Thymus (tissue), 11 donors: ENCODE measurements around the gene COQ5. TPM values are rescaled to one million over a fixed set of nuclear protein-coding genes. Genes with fewer than 3 reads are reported as not detected.
A peak's percentile ranks its signal among the peaks of the same experiment; 100 is the strongest.

ENCODE experiments used
- DNase-seq, 9 donors: peaks; one replicate each; pipeline ENCODE4 v3.0.0-alpha.2; 2013; ENCODE audit warnings: low spot score in 9 of 9, low read depth in 6 of 9, missing footprints in 1 of 9
- H3K27ac ChIP-seq, 2 donors: one replicate each; pipeline ENCODE4 v1.5.1; 2013; ENCODE audit warnings: control low read depth in 1 of 2, low read depth in 1 of 2, low read length in 1 of 2, mild to moderate bottlenecking in 1 of 2, moderate library complexity in 1 of 2
- H3K27me3 ChIP-seq, 2 donors: one replicate each; pipeline ENCODE4 v1.5.1; 2013; ENCODE audit warnings: low read length in 1 of 2; ENCODE audit not compliant: control insufficient read depth in 2 of 2, insufficient read depth in 1 of 2
- H3K36me3 ChIP-seq, 2 donors: one replicate each; pipeline ENCODE4 v1.5.1; 2013; ENCODE audit warnings: low read length in 1 of 2, mild to moderate bottlenecking in 1 of 2, moderate library complexity in 1 of 2; ENCODE audit not compliant: control insufficient read depth in 2 of 2, insufficient read depth in 2 of 2
- H3K4me1 ChIP-seq, 2 donors: one replicate each; pipeline ENCODE4 v1.5.1; 2013; ENCODE audit warnings: low read length in 2 of 2; ENCODE audit not compliant: control insufficient read depth in 2 of 2, insufficient read depth in 2 of 2
- H3K4me3 ChIP-seq, 2 donors: one replicate each; pipeline ENCODE4 v1.5.1; 2013; ENCODE audit warnings: low read length in 2 of 2, control low read depth in 1 of 2, mild to moderate bottlenecking in 1 of 2
- H3K9me3 ChIP-seq, 2 donors: one replicate each; pipeline ENCODE4 v1.5.1; 2013; ENCODE audit warnings: low read length in 1 of 2, mild to moderate bottlenecking in 1 of 2; ENCODE audit not compliant: control insufficient read depth in 2 of 2, insufficient read depth in 1 of 2
- WGBS: extraction: QIAGEN DNeasy Blood & Tissue Kit; methylation state at CpG from one replicate; pipeline ENCODE4 v1.1.7; 2013; 5-methylcytosine and 5-hydroxymethylcytosine counted together
- polyA plus RNA-seq: library from polyadenylated mRNA; stranded (reverse); fragments of 200-250 nt; gene quantifications from one replicate; pipeline ENCODE4 v1.2.3, GENCODE V29; 2013
- total RNA-seq: library from RNA; stranded (reverse); fragments of 120-200 nt; gene quantifications from one replicate; pipeline ENCODE4 v1.2.4, GENCODE V29; 2013
- donor health status: healthy.

COQ5 gene
- total and polyA plus RNA-seq, 2 donors: 32.6 to 47.5 TPM

GRCh38 chr12:120481022-120481767 is 47.8 kb downstream of the COQ5 start:
- H3K27ac ChIP-seq: no peak overlapping the region
- WGBS: 97% methylated on average over 9 of the region's 9 CpGs
- H3K4me3 ChIP-seq: no peak overlapping the region

GRCh38 chr12:120480211-120480610 is 48.7 kb downstream of the COQ5 start:
- Histone ChIP-seq H3K9me3 (no peaks in the 10 kb centered on the region), H3K27me3 (no peaks in the 10 kb centered on the region), H3K4me1 (no peaks in the 10 kb centered on the region), H3K4me3 (no peak overlapping the region), H3K27ac (no peak overlapping the region), H3K36me3 (peaks cover 0 to 2% of the 10 kb centered on the region in 2 donors)
- DNase-seq: no peak
- WGBS: 92% methylated on average over 1 of the region's 1 CpG

More at GRCh38 chr12:120481022-120481767, 47.8 kb downstream of the COQ5 start:
- no peak for DNase-seq
- no peaks in the 10 kb centered on the region for H3K9me3 ChIP-seq
- H3K27me3 ChIP-seq: no peaks in the 10 kb centered on the region
- no peaks in the 10 kb centered on the region for H3K4me1 ChIP-seq
- peaks cover 0 to 2% of the 10 kb centered on the region in 2 donors for H3K36me3 ChIP-seq

- Histone ChIP-seq H3K4me1 (no peaks in the 10 kb centered on the region), H3K27ac (no peak overlapping the region)
Observed at GRCh38 chr12:120479458-120479857, 49.5 kb downstream of the COQ5 start.

GRCh38 chr12:120475643-120476042 is 53.3 kb downstream of the COQ5 start:
- Histone ChIP-seq H3K36me3 (no peaks in the 10 kb centered on the region), H3K27ac (no peak overlapping the region), H3K4me1 (peaks cover under 1 to 2% of the 10 kb centered on the region in 2 donors), H3K9me3 (no peaks in the 10 kb centered on the region), H3K27me3 (no peaks in the 10 kb centered on the region), H3K4me3 (no peak overlapping the region)
- 96% methylated on average over 1 of the region's 1 CpG for WGBS
- no peak for DNase-seq

More at GRCh38 chr12:120479458-120479857, 49.5 kb downstream of the COQ5 start:
- no peaks in the 10 kb centered on the region for H3K9me3 ChIP-seq
- no peak for DNase-seq
- H3K27me3 ChIP-seq: no peaks in the 10 kb centered on the region
- H3K36me3 ChIP-seq: peaks cover 0 to 2% of the 10 kb centered on the region in 2 donors
- no peak overlapping the region for H3K4me3 ChIP-seq
- WGBS: 100% methylated on average over 1 of the region's 1 CpG

- no peak overlapping the region for H3K27ac ChIP-seq
- H3K9me3 ChIP-seq: no peaks in the 10 kb centered on the region
- no peaks in the 10 kb centered on the region for H3K27me3 ChIP-seq
- DNase-seq: no peak
- WGBS: 55% methylated on average over 2 of the region's 2 CpGs
- peaks cover 4 to 9% of the 10 kb centered on the region in 2 donors for H3K4me1 ChIP-seq
- no peaks in the 10 kb centered on the region for H3K36me3 ChIP-seq
- no peak overlapping the region for H3K4me3 ChIP-seq
Observed at GRCh38 chr12:120474616-120474960, 54.4 kb downstream of the COQ5 start.

- Histone ChIP-seq H3K4me3 (no peak overlapping the region), H3K9me3 (no peaks in the 10 kb centered on the region), H3K4me1 (peaks cover 4 to 9% of the 10 kb centered on the region in 2 donors), H3K36me3 (no peaks in the 10 kb centered on the region), H3K27ac (no peak overlapping the region), H3K27me3 (no peaks in the 10 kb centered on the region)
- 89% methylated on average over 6 of the region's 6 CpGs for WGBS
- DNase-seq: no peak
Observed at GRCh38 chr12:120473807-120474615, 54.9 kb downstream of the COQ5 start.

- Histone ChIP-seq H3K4me1 (peaks cover 14 to 17% of the 10 kb centered on the region in 2 donors), H3K27me3 (no peaks in the 10 kb centered on the region)
Observed at GRCh38 chr12:120472521-120472920, 56.4 kb downstream of the COQ5 start.

GRCh38 chr12:120470150-120470784 is 58.7 kb downstream of the COQ5 start:
- Histone ChIP-seq H3K4me3 (peak overlapping the region; percentile 67 to 91), H3K27me3 (no peaks in the 10 kb centered on the region), H3K9me3 (no peaks in the 10 kb centered on the region), H3K4me1 (peaks cover 14 to 22% of the 10 kb centered on the region in 2 donors), H3K27ac (peak overlapping the region; percentile 47 to 71), H3K36me3 (peaks cover 15 to 25% of the 10 kb centered on the region in 2 donors)
- WGBS: 74% methylated on average over 26 of the region's 26 CpGs
- peak in 3 of 9 donors; percentile 27 to 66 (median 46) for DNase-seq

More at GRCh38 chr12:120472521-120472920, 56.4 kb downstream of the COQ5 start:
- Histone ChIP-seq H3K4me3 (no peak overlapping the region), H3K27ac (no peak overlapping the region), H3K36me3 (peaks cover 0 to 3% of the 10 kb centered on the region in 2 donors), H3K9me3 (no peaks in the 10 kb centered on the region)
- no peak for DNase-seq
